H1 (cell line): ENCODE measurements around the gene PCDHB14. TPM values are rescaled to one million over a fixed set of nuclear protein-coding genes. Genes with fewer than 3 reads are reported as not detected.

Experiments
- GABPA ChIP-seq: IDR thresholded peaks from 2 replicates; pipeline ENCODE4 v1.6.1; 2011; ENCODE audit warnings: mild to moderate bottlenecking, low read length, moderate library complexity, borderline replicate concordance; ENCODE audit not compliant: insufficient read depth
- RAD21 ChIP-seq, 2 experiments: IDR thresholded peaks in 1 of 2; conservative IDR thresholded peaks in 1 of 2; 2 replicates each; pipeline ENCODE4 v1.6.1; 2011; ENCODE audit warnings: low read depth in 2 of 2, low read length in 2 of 2, improper control_type of control experiment in 1 of 2, inconsistent platforms in 1 of 2, mild to moderate bottlenecking in 1 of 2, moderate library complexity in 1 of 2
- RFX5 ChIP-seq: IDR thresholded peaks from 2 replicates; pipeline ENCODE4 v1.6.1; 2011; ENCODE audit warnings: low read depth, low read length, improper control_type of control experiment, borderline replicate concordance
- TAF7 ChIP-seq: optimal IDR thresholded peaks from 2 replicates; pipeline ENCODE3; 2011; ENCODE audit warnings: low read depth, mild to moderate bottlenecking, inconsistent platforms, low read length, moderate library complexity, borderline replicate concordance
- ZNF274 ChIP-seq: IDR thresholded peaks from 2 replicates; pipeline ENCODE4 v1.7.0; 2012; ENCODE audit warnings: low read length, borderline replicate concordance; ENCODE audit errors: extremely low read depth
- polyA plus RNA-seq, 7 experiments: library from polyadenylated mRNA; depleted of rRNA in 3 of 7; stranded (reverse) in 5 of 7; unstranded in 2 of 7; fragments of >200 nt in 5 of 7; fragments of 200-250 nt in 2 of 7; gene quantifications; 1 replicate in 5 of 7; 2 replicates in 1 of 7; 4 replicates in 1 of 7; pipeline versions ENCODE4 v1.2.1 to v1.2.3, GENCODE V29; 2011 to 2013; ENCODE audit warnings: missing spikeins in 2 of 7, mixed read lengths in 2 of 7
- total RNA-seq: library from RNA; stranded (reverse); fragmentation: NEBNext Ultra II Directional; extraction: Animal tissue kit (Norgen Biotek cat#: 25700); gene quantifications from 2 replicates; pipeline ENCODE4 v1.2.1, GENCODE V29; 2021
- TF ChIP-seq, protein P1 (sequence below): fragments of 300-600 bp; sonication (generic); IDR thresholded peaks from 2 replicates; pipeline ENCODE4 v1.7.1; 2012; ENCODE audit warnings: low read length, moderate library complexity, mild to moderate bottlenecking, inconsistent platforms; ENCODE audit not compliant: insufficient replicate concordance
- TF ChIP-seq, protein P2 (sequence below): IDR thresholded peaks from 2 replicates; pipeline ENCODE4 v1.6.1; 2012; ENCODE audit warnings: low read length, inconsistent platforms

Gene PCDHB14
- total and polyA plus RNA-seq, 2 of the 8 experiments (the other 6 are each of a cell fraction or from before 2014, with no cell fraction given): 2.7 TPM

DNA sequence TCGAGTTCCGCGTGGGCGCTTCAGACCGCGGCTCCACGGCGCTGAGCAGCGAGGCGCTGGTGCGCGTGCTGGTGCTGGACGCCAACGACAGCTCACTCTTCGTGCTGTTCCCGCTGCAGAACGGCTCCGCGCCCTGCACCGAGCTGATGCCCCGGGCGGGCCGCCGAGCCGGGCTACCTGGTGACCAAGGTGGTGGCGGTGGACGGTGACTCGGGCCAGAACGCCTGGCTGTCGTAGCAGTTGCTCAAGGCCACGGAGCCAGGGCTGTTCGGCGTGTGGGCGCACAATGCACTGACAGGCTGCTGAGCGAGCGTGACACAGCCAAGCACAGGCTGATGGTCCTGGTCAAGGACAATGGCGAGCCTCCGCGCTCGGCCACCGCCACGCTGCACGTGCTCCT, 18.4 kb downstream of the PCDHB14 start (continued):
- TF ChIP-seq, protein P1, sequence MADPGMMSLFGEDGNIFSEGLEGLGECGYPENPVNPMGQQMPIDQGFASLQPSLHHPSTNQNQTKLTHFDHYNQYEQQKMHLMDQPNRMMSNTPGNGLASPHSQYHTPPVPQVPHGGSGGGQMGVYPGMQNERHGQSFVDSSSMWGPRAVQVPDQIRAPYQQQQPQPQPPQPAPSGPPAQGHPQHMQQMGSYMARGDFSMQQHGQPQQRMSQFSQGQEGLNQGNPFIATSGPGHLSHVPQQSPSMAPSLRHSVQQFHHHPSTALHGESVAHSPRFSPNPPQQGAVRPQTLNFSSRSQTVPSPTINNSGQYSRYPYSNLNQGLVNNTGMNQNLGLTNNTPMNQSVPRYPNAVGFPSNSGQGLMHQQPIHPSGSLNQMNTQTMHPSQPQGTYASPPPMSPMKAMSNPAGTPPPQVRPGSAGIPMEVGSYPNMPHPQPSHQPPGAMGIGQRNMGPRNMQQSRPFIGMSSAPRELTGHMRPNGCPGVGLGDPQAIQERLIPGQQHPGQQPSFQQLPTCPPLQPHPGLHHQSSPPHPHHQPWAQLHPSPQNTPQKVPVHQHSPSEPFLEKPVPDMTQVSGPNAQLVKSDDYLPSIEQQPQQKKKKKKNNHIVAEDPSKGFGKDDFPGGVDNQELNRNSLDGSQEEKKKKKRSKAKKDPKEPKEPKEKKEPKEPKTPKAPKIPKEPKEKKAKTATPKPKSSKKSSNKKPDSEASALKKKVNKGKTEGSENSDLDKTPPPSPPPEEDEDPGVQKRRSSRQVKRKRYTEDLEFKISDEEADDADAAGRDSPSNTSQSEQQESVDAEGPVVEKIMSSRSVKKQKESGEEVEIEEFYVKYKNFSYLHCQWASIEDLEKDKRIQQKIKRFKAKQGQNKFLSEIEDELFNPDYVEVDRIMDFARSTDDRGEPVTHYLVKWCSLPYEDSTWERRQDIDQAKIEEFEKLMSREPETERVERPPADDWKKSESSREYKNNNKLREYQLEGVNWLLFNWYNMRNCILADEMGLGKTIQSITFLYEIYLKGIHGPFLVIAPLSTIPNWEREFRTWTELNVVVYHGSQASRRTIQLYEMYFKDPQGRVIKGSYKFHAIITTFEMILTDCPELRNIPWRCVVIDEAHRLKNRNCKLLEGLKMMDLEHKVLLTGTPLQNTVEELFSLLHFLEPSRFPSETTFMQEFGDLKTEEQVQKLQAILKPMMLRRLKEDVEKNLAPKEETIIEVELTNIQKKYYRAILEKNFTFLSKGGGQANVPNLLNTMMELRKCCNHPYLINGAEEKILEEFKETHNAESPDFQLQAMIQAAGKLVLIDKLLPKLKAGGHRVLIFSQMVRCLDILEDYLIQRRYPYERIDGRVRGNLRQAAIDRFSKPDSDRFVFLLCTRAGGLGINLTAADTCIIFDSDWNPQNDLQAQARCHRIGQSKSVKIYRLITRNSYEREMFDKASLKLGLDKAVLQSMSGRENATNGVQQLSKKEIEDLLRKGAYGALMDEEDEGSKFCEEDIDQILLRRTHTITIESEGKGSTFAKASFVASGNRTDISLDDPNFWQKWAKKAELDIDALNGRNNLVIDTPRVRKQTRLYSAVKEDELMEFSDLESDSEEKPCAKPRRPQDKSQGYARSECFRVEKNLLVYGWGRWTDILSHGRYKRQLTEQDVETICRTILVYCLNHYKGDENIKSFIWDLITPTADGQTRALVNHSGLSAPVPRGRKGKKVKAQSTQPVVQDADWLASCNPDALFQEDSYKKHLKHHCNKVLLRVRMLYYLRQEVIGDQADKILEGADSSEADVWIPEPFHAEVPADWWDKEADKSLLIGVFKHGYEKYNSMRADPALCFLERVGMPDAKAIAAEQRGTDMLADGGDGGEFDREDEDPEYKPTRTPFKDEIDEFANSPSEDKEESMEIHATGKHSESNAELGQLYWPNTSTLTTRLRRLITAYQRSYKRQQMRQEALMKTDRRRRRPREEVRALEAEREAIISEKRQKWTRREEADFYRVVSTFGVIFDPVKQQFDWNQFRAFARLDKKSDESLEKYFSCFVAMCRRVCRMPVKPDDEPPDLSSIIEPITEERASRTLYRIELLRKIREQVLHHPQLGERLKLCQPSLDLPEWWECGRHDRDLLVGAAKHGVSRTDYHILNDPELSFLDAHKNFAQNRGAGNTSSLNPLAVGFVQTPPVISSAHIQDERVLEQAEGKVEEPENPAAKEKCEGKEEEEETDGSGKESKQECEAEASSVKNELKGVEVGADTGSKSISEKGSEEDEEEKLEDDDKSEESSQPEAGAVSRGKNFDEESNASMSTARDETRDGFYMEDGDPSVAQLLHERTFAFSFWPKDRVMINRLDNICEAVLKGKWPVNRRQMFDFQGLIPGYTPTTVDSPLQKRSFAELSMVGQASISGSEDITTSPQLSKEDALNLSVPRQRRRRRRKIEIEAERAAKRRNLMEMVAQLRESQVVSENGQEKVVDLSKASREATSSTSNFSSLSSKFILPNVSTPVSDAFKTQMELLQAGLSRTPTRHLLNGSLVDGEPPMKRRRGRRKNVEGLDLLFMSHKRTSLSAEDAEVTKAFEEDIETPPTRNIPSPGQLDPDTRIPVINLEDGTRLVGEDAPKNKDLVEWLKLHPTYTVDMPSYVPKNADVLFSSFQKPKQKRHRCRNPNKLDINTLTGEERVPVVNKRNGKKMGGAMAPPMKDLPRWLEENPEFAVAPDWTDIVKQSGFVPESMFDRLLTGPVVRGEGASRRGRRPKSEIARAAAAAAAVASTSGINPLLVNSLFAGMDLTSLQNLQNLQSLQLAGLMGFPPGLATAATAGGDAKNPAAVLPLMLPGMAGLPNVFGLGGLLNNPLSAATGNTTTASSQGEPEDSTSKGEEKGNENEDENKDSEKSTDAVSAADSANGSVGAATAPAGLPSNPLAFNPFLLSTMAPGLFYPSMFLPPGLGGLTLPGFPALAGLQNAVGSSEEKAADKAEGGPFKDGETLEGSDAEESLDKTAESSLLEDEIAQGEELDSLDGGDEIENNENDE: no peak
- TF ChIP-seq RFX5: no peak
- no peak for TF ChIP-seq RAD21 (IDR thresholded peaks at IDR 0.05 in 1 of 2, conservative IDR thresholded peaks at IDR 0.05 in 1 of 2; ENCODE audit: low read depth in 2 of 2, low read length in 2 of 2)
- TF ChIP-seq, protein P2, sequence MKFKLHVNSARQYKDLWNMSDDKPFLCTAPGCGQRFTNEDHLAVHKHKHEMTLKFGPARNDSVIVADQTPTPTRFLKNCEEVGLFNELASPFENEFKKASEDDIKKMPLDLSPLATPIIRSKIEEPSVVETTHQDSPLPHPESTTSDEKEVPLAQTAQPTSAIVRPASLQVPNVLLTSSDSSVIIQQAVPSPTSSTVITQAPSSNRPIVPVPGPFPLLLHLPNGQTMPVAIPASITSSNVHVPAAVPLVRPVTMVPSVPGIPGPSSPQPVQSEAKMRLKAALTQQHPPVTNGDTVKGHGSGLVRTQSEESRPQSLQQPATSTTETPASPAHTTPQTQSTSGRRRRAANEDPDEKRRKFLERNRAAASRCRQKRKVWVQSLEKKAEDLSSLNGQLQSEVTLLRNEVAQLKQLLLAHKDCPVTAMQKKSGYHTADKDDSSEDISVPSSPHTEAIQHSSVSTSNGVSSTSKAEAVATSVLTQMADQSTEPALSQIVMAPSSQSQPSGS: no peak
- TF ChIP-seq ZNF274: no peak
- no peak for TF ChIP-seq TAF7
- no peak for TF ChIP-seq GABPA
